ENCODE results near the gene NID2. TPM values are rescaled to one million over a fixed set of nuclear protein-coding genes. Genes with fewer than 3 reads are reported as not detected.

The NID2 gene
- total and polyA plus RNA-seq, 2 donors (not counting 1 experiment from before 2014, with no cell fraction given) = not detected

DNA sequence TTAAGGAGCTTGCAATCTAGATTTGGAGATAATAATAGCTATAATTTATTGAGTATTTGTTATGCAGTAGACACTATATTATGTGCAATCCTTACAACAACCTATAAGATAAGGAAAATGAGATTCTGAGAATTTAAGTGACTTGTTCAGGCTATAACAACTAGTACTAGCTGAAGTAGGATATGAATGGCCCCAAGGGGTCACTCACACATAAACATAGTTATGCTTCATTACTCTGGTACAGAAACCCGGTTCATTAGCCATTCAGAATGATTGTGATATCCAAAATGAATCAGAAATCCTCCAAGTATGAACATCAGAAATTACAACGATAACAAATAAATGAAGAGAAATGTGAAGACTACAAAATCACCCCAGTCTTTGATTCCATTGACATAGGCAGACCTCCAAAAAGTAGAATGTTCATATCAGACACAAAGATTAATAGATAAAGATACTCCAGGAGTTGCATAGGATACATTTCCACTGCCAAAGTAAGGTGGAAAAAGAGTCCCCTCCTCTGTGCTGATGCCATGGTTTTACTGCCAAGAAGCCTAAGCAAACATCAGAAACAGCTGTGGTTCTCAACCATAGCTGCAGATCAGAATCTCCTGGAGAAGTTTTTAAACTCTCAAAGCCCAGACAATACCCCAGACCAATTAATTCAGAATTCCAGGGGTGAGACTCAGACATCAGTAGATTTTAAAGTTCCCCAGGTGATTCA lies 8.6 kb upstream of the NID2 start:
- no CpG with 5 or more reads among the region's 2 CpGs for WGBS (ENCODE audit: insufficient coverage)
- H3K27me3 Mint-ChIP-seq = peaks cover 29% of the 10 kb centered on the region
- POLR2A ChIA-PET = no interaction called here
- Histone ChIP-seq H3K4me3 (ENCODE audit: control extremely low read depth in 1 of 5, extremely low read depth in 1 of 5, insufficient read depth in 1 of 5, low read depth in 2 of 5, low read length in 4 of 5) (no peak overlapping the region), H3K4me1 (ENCODE audit: control insufficient read depth in 2 of 2, insufficient read depth in 2 of 2, low read length in 2 of 2) (no peaks in the 10 kb centered on the region), H4K20me1 (ENCODE audit: control insufficient read depth, insufficient read depth, low read length, poor library complexity, severe bottlenecking) (no peaks in the 10 kb centered on the region), H3K79me2 (ENCODE audit: control insufficient read depth, insufficient read depth, low read length) (no peaks in the 10 kb centered on the region), H3K9ac (ENCODE audit: low read length) (no peak overlapping the region), H3K4me2 (replicated peaks; ENCODE audit: low read depth, low read length, poor library complexity, severe bottlenecking) (no peak overlapping the region), H3K36me3 (replicated peaks in 1 of 2; ENCODE audit: control extremely low read depth in 1 of 2, control insufficient read depth in 1 of 2, extremely low read depth in 1 of 2, insufficient read depth in 2 of 2, low read length in 1 of 2) (no peaks in the 10 kb centered on the region), H3K27me3 (replicated peaks in 1 of 4; ENCODE audit: control extremely low read depth in 1 of 4, control insufficient read depth in 3 of 4, insufficient read depth in 4 of 4, low read length in 3 of 4) (peaks cover 0 to 4% (median 0%) of the 10 kb centered on the region in 4 experiments), H3K27ac (ENCODE audit: low read length in 2 of 2) (no peak overlapping the region), H3K9me3 (ENCODE audit: control extremely low read depth in 1 of 3, control insufficient read depth in 2 of 3, insufficient read depth in 1 of 3, low read length in 2 of 3) (no peaks in the 10 kb centered on the region), H2AFZ (ENCODE audit: insufficient read depth, low read depth, low read length, poor library complexity, severe bottlenecking) (no peak overlapping the region)
- intact Hi-C loops (cut with micrococcal nuclease) = no loop called here
- H3K27ac Mint-ChIP-seq = no peak overlapping the region
- ATAC-seq (ENCODE audit: low read depth) = no peak
- H3K4me1 Mint-ChIP-seq = no peaks in the 10 kb centered on the region
- H3K9me3 Mint-ChIP-seq (ENCODE audit: insufficient read depth) = no peaks in the 10 kb centered on the region
- no peak for DNase-seq
- CTCF ChIA-PET = no interaction called here
- no peak overlapping the region for H3K4me3 Mint-ChIP-seq
- TF ChIP-seq EZH2 (IDR thresholded peaks at IDR 0.05; ENCODE audit: borderline replicate concordance, insufficient read depth, low read depth, low read length, poor library complexity, severe bottlenecking) (no peak), CTCF (IDR thresholded peaks at IDR 0.05) (no peak)

- Mint-ChIP-seq H3K9me3 (ENCODE audit: insufficient read depth) (no peaks in the 10 kb centered on the region), H3K4me3 (no peak overlapping the region), H3K27me3 (peaks cover 37% of the 10 kb centered on the region), H3K27ac (no peak overlapping the region), H3K4me1 (no peaks in the 10 kb centered on the region)
- CTCF ChIA-PET = no interaction called here
- no peaks in the 10 kb centered on the region for H4K20me1 ChIP-seq (ENCODE audit: control insufficient read depth, insufficient read depth, low read length, poor library complexity, severe bottlenecking)
- no peaks in the 10 kb centered on the region for H3K4me1 ChIP-seq (ENCODE audit: control insufficient read depth in 2 of 2, insufficient read depth in 2 of 2, low read length in 2 of 2)
- H3K4me2 ChIP-seq (replicated peaks; ENCODE audit: low read depth, low read length, poor library complexity, severe bottlenecking) = no peak overlapping the region
- WGBS (ENCODE audit: insufficient coverage) = 100% methylated on average over 2 of the region's 4 CpGs
- H3K9ac ChIP-seq (ENCODE audit: low read length) = no peak overlapping the region
- no peak for DNase-seq
- no peaks in the 10 kb centered on the region for H3K36me3 ChIP-seq (replicated peaks in 1 of 2; ENCODE audit: control extremely low read depth in 1 of 2, control insufficient read depth in 1 of 2, extremely low read depth in 1 of 2, insufficient read depth in 2 of 2, low read length in 1 of 2)
- ATAC-seq (ENCODE audit: low read depth) = no peak
- H3K27me3 ChIP-seq (replicated peaks in 1 of 4; ENCODE audit: control extremely low read depth in 1 of 4, control insufficient read depth in 3 of 4, insufficient read depth in 4 of 4, low read length in 3 of 4) = peaks cover 0 to 4% (median 0%) of the 10 kb centered on the region in 4 experiments
- no peak overlapping the region for H3K4me3 ChIP-seq (ENCODE audit: control extremely low read depth in 1 of 5, extremely low read depth in 1 of 5, insufficient read depth in 1 of 5, low read depth in 2 of 5, low read length in 4 of 5)
- H3K79me2 ChIP-seq (ENCODE audit: control insufficient read depth, insufficient read depth, low read length) = no peaks in the 10 kb centered on the region
- TF ChIP-seq EZH2 (IDR thresholded peaks at IDR 0.05; ENCODE audit: borderline replicate concordance, insufficient read depth, low read depth, low read length, poor library complexity, severe bottlenecking) (no peak), CTCF (IDR thresholded peaks at IDR 0.05) (no peak)
- H2AFZ ChIP-seq (ENCODE audit: insufficient read depth, low read depth, low read length, poor library complexity, severe bottlenecking) = no peak overlapping the region
- POLR2A ChIA-PET = no interaction called here
- no peaks in the 10 kb centered on the region for H3K9me3 ChIP-seq (ENCODE audit: control extremely low read depth in 1 of 3, control insufficient read depth in 2 of 3, insufficient read depth in 1 of 3, low read length in 2 of 3)
- no peak overlapping the region for H3K27ac ChIP-seq (ENCODE audit: low read length in 2 of 2)
- intact Hi-C loops (cut with micrococcal nuclease) = no loop called here
Measured at GRCh38 chr14:52076334-52076733, 7.5 kb upstream of the NID2 start.

Data from B cell (primary cell).